Measurements from ENCODE around the gene MLKL. TPM values are rescaled to one million over a fixed set of nuclear protein-coding genes. Genes with fewer than 3 reads are reported as not detected.

MLKL gene
- total RNA-seq, 1 experiment from 2014 or later, result 4.3 TPM

GRCh38 chr16:74691093-74691855, 9.4 kb downstream of the MLKL start (continued):
- TF ChIP-seq AFF4 (CRISPR knock-in tag; IDR thresholded peaks at IDR 0.05; ENCODE audit: borderline replicate concordance) (no peak), SMAD4 (CRISPR knock-in tag; IDR thresholded peaks at IDR 0.05) (no peak), IRF1 (CRISPR knock-in tag; IDR thresholded peaks at IDR 0.05) (no peak), IRF2 (CRISPR knock-in tag; IDR thresholded peaks at IDR 0.05; ENCODE audit: borderline replicate concordance, low read depth) (no peak), CTCF (IDR thresholded peaks at IDR 0.05) (no peak), SP1 (CRISPR knock-in tag; conservative IDR thresholded peaks at IDR 0.05) (no peak), ELF4 (CRISPR knock-in tag; IDR thresholded peaks at IDR 0.05; ENCODE audit: low read depth) (no peak), HMGA2 (CRISPR knock-in tag; IDR thresholded peaks at IDR 0.05) (no peak), PREB (CRISPR knock-in tag; IDR thresholded peaks at IDR 0.05; ENCODE audit: borderline replicate concordance) (no peak), ZNF396 (CRISPR knock-in tag; IDR thresholded peaks at IDR 0.05; ENCODE audit: borderline replicate concordance) (no peak), ZNF263 (CRISPR knock-in tag; IDR thresholded peaks at IDR 0.05; ENCODE audit: low read depth) (no peak), HMGXB4 (CRISPR knock-in tag; IDR thresholded peaks at IDR 0.05) (no peak), NR1H2 (CRISPR knock-in tag; IDR thresholded peaks at IDR 0.05) (no peak)

- H3K4me3 Mint-ChIP-seq, result no peak overlapping the region
- H3K4me1 Mint-ChIP-seq, result peaks cover 9% of the 10 kb centered on the region
- ChIA-PET CTCF (interaction anchor here (0.7 kb wide), 1 partner anchor 45 kb away, joined by 3 read pairs; no protein-coding TSS in a partner anchor), POLR2A (interaction anchor here (0.8 kb wide), 1 partner anchor 16 kb away, joined by 5 read pairs; the partner anchor contains the start of gene RFWD3)
- H3K27ac Mint-ChIP-seq, result no peak overlapping the region
- ATAC-seq, result peak; percentile 68
- H3K27me3 Mint-ChIP-seq (ENCODE audit: low read depth), result no peaks in the 10 kb centered on the region
- no peaks in the 10 kb centered on the region for H3K9me3 Mint-ChIP-seq
- DNase-seq (ENCODE audit: low spot score), result no peak
- H3K36me3 Mint-ChIP-seq, result no peaks in the 10 kb centered on the region
- TF ChIP-seq ZNF396 (CRISPR knock-in tag; IDR thresholded peaks at IDR 0.05; ENCODE audit: borderline replicate concordance) (no peak), TP53 (CRISPR knock-in tag; IDR thresholded peaks at IDR 0.05) (no peak), RELA (CRISPR knock-in tag; IDR thresholded peaks at IDR 0.05; ENCODE audit: borderline replicate concordance) (no peak), ZBTB21 (CRISPR knock-in tag; IDR thresholded peaks at IDR 0.05; ENCODE audit: borderline replicate concordance) (no peak), MLX (CRISPR knock-in tag; IDR thresholded peaks at IDR 0.05) (no peak), SMAD4 (CRISPR knock-in tag; IDR thresholded peaks at IDR 0.05) (no peak), ZNF281 (CRISPR knock-in tag; IDR thresholded peaks at IDR 0.05) (no peak), PREB (CRISPR knock-in tag; IDR thresholded peaks at IDR 0.05; ENCODE audit: borderline replicate concordance) (no peak), ZNF416 (CRISPR knock-in tag; IDR thresholded peaks at IDR 0.05) (no peak), NR3C1 (CRISPR knock-in tag; conservative IDR thresholded peaks at IDR 0.05; ENCODE audit: low read depth) (no peak)
These were observed 18.1 kb downstream of the MLKL start for GRCh38 chr16:74682556-74682955.

Measured in WTC11 (cell line).